GM19395 (cell line): Measurements from ENCODE around the gene RAB3GAP1.
"Not testable (repeated sequence)": the region's sequence is repeated elsewhere in the genome, so short reads cannot be mapped to it uniquely, and the experiment has no call there.

Experiments
- ATAC-seq: cut with Tn5 transposase; IDR thresholded peaks from one replicate; pipeline ENCODE4 v1.9.1; 2021; ENCODE audit warnings: mild to moderate bottlenecking, moderate library complexity; ENCODE audit not compliant: unreplicated experiment

RAB3GAP1 gene

DNA sequence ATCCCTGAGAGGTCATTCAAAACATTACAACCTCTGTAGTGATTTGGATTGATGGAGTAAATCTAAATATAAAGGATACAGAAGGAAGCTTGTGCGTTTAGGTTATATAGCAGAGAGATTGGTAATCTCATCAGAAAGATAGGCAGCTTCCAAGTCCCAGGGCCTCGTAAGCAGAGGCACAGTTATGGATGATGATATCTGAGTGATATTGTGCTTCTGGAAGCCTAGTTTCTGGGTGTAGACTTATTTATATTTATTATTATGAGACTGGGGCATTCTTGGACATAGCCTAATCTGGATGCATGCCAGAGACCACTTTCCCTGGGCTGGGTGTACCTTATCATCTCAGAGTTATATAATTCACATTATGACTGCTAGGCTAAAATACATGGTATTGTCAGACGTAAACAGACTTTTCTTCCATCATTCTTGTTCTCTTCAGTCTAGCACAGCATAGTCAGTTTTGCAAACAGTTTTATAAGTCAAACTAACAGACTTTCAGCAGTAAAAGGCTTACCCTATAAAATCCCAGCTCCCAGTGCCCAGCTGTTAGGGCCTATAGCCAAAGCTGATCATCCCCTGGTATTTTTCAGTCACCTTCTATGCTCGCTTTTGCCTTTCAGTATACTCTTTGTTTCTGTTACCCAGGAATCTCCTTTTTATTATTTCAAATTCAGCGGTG lies 47.9 kb downstream of the RAB3GAP1 start:
- ATAC-seq, result no peak

- ATAC-seq, result no peak
Observed at GRCh38 chr2:135103843-135104242, 51.8 kb downstream of the RAB3GAP1 start.

DNA sequence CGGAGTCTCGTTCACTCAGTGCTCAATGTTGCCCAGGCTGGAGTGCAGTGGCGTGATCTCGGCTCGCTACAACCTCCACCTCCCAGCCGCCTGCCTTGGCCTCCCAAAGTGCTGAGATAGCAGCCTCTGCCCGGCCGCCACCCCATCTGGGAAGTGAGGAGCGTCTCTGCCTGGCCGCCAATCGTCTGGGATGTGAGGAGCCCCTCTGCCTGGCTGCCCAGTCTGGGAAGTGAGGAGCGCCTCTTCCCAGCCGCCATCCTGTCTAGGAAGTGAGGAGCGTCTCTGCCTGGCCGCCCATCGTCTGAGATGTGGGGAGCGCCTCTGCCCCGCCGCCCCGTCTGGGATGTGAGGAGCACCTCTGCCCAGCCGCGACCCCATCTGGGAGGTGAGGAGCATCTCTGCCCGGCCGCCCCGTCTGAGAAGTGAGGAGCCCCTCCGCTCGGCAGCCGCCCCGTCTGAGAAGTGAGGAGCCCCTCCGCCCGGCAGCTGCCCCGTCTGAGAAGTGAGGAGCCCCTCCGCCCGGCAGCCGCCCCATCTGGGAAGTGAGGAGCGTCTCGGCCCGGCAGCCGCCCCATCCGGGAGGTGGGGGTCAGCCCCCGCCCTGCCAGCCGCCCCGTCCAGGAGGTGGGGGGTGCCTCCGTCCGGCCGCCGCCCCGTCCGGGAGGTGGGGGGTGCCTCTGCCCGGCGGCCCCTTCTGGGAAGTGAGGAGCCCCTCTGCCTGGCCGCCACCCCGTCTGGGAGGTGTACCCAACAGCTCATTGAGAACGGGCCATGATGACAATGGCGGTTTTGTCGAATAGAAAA lies 53.6 kb downstream of the RAB3GAP1 start:
- not testable (repeated sequence) for ATAC-seq

DNA sequence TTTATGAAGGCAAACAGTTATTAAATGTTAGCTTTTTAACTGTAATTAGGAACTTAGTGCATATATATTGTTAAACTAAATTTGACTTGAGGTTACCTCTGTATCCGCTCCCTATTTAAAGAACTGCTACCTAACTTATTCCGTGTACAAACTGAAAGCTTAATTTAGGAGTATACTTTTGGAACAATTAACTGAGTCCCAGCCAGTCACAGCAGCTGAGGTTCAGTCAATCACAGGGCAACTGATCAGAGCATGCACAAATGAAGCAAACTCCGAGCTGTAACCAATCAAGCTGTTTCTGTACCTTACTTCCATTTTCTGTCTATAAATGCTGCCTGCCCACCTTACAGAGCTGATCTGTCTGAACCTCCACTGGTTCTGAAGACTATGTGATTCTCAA lies 61.2 kb downstream of the RAB3GAP1 start:
- ATAC-seq, result no peak

- ATAC-seq, result no peak
Observed at GRCh38 chr2:135119582-135119981, 67.5 kb downstream of the RAB3GAP1 start.

DNA sequence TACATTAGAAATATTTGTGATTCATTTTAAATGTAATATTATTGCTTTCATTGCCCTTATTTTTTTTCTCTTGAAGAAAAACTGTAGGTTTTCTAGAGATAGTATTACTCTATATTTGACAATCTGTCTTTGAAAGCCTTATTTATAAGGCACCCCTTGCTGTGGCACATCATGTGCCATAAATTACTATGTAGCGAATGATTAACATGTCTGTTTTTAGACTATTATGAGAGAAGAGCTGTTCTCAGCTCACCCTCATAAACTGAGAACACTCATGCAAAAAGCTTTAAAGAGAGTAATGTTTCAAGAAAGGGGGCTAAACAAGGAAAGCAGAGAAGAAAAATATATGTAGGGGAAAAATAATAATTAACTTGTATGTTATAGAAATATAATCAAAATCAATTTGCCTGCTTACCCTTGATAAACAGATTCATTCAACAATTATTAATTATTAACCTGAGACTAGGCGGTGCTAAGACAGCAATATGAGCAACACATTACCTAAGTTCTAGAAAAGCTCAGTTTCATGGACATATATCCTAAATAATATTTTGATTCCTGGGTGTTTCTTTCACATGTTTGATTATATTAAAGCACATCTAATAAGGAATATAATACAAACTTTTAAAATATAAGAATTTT lies 69.0 kb downstream of the RAB3GAP1 start:
- ATAC-seq, result no peak

GRCh38 chr2:135121658-135122039 lies 69.6 kb downstream of the RAB3GAP1 start:
- not testable (repeated sequence) for ATAC-seq

- no peak for ATAC-seq
Observed at GRCh38 chr2:135124924-135125886, 73.1 kb downstream of the RAB3GAP1 start.

DNA sequence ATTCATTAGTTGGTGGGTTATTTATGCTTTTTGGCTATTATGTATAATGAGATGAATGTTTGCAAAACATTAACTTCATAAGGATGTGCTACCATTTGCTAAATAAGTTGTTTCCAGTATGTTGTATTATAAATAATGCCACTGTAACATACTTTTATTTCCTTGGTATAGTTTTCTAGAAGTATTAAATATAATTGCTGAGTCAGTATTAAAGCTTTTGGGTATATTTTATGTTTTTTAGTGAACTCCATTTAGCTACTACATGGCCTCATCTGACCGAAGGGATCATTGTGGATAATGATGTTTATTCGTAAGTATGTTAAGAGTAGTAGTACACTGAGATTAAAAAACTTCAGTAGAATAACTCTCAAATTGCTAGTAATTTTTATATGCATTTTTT lies 73.8 kb downstream of the RAB3GAP1 start:
- no peak for ATAC-seq

DNA sequence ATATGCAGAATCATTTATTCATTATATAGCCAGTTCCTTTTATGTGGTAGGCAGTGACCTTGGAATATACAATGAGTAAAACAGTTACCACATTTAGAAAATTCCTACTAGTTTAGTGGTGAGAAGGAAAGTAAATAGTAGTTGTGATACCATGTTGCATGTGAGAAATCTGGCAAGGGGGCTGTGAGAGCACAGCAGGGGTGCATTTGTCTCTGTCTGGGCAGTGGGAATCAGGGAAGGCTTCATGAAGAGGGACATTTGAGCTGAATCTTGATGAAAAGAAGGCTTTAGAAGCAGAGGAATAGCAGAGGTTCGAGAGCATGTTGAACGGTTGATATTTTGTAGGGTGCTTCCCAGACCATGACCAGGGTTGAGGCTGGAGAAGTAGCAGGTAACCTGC lies 78.7 kb downstream of the RAB3GAP1 start:
- ATAC-seq, result no peak

- ATAC-seq, result no peak
Observed at GRCh38 chr2:135132314-135132713, 80.2 kb downstream of the RAB3GAP1 start.

DNA sequence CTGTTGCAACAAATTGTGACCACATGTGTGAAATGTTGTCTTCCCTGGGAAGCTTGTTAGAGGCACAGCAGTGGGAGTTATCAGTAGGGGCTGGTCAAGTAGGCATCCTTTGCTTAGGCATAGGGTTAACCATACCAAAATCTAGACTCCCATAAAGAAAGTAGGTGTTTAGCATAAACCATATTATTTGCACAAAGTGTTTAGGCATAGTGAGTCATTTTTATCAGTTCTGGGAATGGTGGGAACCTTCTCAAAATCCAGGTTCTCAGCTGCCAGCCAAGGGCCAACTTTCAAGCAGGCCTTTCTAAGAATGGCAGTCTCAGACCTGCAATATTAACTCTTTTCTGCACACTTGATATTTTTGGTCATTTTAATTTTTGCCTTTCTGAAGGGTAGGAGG lies 88.5 kb downstream of the RAB3GAP1 start:
- ATAC-seq, result no peak

DNA sequence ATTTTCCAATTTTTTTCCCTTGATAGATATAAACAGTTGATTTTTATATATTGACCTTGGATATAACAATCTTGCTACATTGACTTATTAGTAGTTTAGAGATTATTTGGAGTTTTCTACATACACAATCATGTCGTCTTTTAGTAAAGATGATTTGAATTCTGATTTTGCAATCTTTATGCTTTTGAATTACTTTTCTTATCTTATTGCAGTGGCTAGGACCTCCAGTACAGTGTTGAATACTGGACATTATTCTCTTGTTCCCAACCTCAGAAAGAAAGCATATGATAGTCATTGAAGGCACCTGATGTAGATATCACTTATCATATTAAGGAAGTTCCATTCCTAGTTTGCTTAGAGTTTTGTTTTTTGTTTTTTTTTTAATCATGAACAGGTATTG lies 90.2 kb downstream of the RAB3GAP1 start:
- no peak for ATAC-seq

- no peak for ATAC-seq
Observed at GRCh38 chr2:135144343-135144742, 92.3 kb downstream of the RAB3GAP1 start.

DNA sequence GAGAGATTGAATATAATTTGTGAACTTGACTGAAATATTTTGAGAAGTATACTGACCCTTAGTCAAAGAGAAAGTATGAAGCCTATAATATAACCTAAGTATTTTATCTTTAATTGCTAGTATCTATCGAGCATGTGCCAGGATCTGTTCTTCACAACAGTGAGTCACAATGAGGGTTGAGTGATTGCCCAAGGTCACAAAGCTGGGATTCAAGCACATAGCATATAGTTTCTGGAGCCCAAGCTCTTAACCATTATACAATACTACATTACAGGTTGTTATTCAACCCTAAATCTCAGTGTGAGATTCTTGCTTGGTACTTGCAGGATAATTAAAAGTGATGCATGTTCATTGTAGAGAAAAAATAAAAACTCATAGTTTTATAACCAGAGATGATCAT lies 97.2 kb downstream of the RAB3GAP1 start:
- no peak for ATAC-seq

DNA sequence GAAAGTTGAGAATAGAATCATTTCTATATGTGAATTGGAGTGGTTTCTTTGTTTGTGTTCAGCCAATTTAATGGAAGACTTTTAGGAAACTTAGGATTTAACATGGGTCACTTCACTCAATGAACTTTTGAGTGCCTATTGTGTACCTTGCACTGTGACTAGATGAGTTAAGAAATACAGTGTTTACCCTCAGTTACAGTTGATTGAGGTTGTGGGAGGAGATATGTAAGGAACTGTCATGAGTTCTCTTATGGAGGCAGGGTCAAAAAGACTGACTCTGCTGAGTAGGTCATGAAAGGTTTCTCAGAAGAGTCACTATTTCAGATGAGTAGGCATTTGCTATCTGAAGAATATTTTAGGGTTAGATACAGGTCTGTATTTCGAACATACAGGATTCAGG lies 98.6 kb downstream of the RAB3GAP1 start:
- ATAC-seq, result no peak

- ATAC-seq, result no peak
Observed at GRCh38 chr2:135151615-135152014, 99.5 kb downstream of the RAB3GAP1 start.

DNA sequence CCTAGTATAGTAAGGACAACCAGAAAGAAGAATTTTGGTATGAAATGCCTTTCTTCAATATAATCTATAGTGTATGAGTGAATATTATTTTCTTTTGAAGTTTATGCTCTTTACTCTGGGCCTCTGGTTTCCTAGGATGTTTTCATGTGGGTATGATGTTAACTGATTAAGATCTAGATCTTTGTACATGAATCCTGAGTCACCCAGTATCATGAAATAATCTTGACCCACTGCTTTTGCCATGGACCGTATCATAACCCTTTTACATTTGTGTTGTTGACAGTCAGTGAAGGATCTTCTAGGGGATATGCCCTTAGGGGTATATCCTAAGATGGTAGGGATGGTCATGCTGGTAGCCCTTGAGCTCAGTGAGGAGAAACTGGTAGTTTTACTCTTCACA lies 100.3 kb downstream of the RAB3GAP1 start:
- ATAC-seq, result no peak

DNA sequence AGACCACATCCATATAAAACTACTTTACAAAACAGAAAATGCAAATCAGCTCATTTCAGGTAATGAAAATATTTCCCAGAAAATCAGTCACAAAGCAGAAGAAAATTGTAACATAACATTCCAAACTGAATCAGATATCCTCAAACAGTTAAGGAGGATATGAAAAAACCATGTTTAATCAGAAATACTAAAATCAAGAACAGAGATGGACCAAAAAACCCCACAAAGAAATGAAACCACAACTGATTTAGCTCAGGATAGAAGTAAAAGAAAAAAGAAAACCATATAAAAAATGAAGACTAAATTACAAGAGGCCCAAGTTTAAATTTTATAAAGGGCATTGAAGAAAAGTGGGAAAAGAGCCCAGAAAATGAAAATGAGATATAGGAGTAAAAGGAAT lies 102.9 kb downstream of the RAB3GAP1 start:
- no peak for ATAC-seq

DNA sequence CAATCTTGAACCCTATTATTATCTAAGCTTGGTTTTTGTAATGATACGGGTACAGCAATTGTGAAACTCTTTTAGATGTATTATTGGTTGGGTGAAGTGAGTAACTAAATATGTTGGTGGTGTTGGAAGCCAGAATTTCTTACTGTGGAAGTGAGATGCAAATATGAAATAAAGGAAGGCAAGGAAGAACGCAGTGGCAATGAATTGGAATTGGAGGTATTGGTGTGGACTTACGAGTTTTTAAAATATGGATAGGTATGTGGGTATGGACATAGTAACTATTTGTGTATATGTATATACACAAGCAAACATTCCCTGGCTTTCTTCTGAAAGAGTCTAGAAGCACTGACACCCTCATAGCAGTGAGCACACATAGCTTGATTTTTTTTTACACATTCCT lies 105.8 kb downstream of the RAB3GAP1 start:
- ATAC-seq, result no peak

- ATAC-seq, result no peak
Observed at GRCh38 chr2:135159191-135159590, 107.1 kb downstream of the RAB3GAP1 start.
